HG03064 (cell line): ENCODE results near the gene VSTM4.

Experiments
- ATAC-seq: cut with Tn5 transposase; IDR thresholded peaks from one replicate; pipeline ENCODE4 v1.9.1; 2021; ENCODE audit warnings: low read depth; ENCODE audit not compliant: unreplicated experiment

The VSTM4 gene

DNA sequence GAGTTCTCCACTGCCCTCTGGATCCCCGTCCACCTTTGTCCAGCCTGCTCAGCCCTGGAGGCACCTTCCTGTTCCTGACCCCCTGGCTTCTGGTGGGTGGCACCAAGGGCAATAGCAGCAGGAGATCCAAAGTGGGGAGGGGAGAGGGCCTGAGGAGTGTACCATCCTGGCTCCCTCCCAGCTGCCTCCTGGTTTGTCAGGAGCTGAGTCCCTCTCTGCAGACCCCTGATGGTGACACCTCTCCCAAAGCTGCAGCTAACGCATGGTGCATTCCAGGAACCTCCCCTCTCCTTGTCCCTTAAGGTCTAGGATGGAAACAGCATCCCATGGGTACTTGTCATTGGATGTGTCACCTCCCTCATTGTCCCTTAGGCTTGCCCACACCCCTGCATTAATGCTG lies 39.6 kb downstream of the VSTM4 start:
- no peak for ATAC-seq

DNA sequence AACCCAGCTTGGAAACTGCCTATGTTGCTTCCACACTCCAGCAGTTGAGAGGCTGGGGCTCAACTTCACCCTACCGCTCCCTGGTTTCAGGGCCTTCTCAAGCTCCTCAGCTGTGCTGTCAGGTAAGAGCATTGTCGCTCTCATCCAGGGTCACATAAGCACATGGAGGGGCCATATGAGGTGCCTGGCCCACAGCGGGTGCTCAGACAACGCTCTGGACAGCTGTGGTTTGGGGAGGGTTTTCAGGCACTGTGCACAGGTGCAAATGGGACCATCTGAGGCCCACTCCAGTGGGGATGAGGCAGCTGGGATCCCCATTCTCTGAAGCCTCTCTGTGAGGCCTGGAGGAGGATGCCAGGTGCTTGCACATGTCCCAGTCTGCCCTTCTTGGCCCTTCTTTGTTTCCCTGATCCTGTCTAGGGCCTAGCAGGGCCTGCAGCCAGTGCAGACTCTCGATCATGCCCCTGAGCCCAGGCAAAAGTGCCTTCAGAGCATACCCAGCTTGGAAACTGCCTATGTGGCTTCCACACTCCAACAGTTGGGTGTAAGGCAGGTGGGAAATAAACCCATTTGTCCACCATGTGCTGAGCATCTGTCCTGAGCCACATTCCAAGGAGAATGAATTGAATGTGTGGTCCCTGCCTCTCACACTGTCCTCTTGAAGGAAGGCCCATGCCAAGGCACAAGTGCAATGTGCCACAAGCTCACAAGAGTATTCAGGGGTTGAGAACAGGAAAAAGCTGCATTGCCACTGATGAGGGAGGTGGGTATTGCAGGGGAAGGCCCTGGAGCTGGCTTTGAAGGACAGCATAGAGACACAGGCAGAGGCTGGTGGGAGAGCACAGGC lies 40.3 kb downstream of the VSTM4 start:
- no peak for ATAC-seq

DNA sequence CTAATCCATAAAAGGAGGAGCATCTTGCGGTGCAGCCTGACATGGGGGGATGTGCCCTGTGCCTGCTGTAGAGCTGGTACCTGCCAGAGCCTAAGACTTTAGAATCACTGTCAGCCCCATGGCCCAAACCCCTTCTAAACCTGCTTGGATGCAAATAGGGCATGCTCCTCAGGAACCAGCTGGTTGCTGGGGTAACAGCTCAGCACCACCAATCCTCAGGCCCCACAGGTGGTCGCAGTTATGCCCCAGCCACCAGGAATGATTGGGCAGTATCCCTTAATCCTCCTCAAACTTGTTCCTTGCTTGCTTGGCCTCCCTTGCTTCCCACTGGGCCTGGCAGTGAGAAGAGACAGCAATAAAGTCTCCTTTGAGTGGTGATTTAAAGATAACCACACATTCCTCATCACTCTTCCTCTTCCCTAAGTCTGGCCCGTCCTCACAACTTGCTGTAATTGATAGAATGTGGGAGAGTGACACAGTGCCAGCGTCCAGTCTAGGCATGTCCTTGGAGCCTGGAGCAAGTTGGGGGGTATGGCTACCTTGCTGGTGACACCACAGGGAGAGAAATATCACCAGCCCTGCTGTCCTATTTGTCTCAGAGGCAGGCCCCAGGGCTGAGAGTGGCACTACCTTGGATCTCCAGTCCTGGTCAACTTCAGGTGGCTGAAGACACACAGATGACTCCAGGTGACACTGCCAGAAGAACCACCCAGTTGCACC lies 43.0 kb downstream of the VSTM4 start:
- ATAC-seq, result no peak

DNA sequence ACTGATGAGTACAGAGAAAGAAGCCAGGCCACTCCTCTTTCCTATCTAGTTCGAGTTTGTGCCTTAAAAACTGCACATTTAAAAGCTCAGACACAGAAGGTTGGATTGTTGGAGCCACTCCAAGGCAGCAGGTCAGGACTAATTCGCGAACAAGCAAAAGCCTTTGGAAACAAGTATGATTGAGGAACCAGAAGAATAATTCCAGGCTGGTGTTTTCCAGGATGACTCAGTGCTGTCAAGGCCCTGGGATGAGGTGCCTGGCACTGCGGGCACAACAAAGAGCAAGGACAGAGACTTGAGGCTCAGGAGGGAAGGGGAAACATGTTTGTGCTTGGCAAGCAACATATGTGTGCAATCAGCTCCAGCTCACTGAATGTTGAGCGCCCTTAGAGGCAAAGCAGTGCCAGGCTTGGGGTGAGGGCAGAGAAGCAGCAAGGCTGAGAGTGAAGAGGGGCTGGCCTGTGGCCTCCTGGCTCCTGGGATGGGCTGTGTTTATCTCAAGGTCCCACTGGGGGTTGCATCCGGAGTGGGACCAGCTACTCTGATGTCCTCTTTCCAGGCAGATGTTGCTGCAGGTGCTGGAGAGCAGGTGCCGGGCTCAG lies 44.1 kb downstream of the VSTM4 start:
- ATAC-seq, result no peak

DNA sequence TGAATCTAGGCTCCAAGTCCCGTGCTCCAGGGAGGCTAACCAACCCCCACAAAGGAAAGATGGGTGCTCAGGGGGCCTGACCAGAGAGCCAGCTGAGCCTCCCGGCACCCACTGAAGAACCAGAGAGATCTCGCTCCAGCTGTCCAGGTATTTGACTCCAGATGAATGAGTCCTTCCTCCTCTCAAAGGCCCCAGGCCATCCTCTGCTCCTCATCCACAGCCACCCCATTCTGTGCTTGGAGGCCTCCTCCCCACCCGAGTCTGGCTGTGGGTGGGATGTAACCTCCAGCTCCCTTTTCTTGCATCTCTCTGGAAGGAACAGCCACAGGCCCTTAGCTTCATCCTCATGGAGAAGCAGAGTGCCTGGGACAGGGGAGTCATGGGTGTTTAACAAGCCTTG lies 44.6 kb downstream of the VSTM4 start:
- ATAC-seq, result no peak

DNA sequence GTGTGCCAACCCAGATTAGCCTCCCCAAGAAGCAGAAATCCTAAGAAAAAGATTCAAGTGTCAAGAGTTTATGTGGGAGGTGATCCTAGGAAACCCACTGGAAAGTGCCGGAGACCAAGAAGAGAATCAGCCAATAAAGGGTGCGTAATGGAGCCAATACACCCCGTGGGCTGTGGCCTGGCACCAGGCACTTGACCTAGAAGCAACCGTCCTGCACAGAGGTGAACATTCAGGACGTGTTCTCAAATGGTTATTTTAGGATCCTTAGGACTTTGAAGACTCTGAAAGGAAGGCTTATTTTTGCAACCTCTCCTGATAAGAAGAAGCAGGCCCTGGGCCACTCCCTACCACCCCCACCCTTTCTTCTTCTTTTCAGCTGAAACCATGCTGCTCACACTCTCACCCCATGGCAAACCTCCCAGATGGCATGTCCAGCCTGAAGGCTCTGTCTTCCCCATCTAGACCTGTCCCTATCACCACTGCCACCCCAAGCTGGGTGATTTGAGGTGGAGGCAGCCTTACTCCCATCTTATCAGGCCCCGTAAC lies 46.6 kb downstream of the VSTM4 start:
- ATAC-seq, result no peak

DNA sequence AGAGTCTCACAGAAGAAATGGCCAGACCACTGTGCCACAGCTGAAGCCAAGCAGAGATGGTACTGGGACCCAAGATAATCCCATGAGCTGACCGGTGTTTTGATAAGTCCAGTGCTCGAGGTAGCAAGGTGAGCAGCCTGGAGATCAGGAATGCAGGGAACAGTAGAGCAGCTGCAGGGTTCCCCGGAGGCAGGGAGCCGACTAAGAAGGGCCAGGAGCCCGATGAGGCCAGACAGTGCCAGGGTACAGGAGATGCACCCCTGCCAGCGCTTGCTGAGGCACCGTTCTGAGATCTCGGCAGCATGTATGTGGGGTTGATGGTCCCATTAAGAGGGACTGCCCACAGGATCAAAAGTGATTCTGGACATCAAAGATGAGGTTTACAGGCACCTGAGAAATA lies 47.1 kb downstream of the VSTM4 start:
- ATAC-seq, result no peak

DNA sequence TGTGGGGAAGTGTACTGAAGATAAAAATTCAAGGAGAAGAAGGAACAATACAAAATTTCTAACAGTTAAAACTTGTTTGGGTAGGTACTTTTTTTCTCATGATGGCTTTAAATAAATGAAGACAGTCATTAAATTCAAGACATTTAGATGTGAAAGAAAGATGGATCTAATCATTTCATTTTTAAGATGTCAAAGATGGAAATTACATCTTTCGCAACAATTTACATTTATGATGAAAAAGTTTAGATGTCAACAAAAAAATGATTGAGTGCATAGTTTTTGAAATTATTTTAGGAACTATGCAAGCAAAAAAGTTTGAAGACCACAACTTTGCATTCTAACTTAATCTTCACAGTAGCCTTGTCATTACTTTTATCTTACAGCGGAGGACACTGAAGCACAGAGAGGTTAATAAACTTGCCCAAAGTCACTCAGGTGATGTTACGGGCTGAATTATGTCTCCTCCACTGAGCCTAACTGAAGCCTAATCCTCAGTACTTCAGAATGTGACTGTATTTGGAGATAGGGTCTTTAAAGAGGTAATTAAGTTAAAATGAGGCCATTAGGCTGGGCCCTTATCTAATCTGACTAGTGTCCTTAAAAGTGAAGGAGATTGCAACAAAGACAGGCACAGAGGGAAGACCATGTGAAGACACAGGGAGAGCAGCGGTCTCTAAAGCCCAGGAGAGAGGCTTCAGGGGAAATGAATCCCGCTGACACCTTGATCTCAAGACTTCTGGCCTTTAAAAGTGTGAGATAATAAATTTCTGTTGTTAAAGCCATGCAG lies 48.2 kb downstream of the VSTM4 start:
- no peak for ATAC-seq

DNA sequence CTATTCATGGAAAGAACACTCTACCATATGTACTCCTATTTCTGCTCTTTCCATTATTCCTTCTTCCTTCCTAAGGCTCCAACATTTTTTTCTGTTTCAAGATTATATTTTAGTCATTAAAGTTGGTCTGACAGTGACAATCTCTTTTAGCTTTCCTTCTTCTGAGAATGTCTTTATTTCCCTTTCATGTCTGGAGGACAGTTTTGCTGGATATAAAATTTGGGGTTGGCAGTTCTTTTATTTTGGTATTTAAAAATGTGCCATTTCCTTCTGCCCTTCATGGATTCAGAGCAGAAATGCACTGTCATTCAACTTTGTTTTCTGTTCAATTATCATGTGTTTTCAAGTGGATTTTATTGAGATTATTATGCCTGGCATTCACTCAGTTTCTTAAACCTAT lies 53.1 kb downstream of the VSTM4 start:
- no peak for ATAC-seq

DNA sequence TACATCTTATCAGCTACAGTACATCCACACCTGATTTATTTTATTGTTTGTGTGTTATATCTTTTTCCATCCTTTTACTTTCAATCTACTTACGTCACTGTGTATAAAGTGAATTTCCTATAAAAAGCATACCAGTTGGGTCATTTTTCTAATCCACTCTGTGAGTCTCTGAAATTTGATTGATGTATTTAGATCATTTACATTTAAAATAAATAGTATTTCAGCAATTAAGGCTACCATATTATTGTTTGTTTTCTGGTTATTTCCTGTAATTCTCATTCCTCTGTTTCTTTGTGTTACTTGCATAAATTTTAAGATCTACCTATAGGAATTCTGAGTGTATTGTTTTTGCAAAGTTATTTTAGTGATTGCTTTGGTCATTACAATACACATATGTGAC lies 53.7 kb downstream of the VSTM4 start:
- no peak for ATAC-seq

DNA sequence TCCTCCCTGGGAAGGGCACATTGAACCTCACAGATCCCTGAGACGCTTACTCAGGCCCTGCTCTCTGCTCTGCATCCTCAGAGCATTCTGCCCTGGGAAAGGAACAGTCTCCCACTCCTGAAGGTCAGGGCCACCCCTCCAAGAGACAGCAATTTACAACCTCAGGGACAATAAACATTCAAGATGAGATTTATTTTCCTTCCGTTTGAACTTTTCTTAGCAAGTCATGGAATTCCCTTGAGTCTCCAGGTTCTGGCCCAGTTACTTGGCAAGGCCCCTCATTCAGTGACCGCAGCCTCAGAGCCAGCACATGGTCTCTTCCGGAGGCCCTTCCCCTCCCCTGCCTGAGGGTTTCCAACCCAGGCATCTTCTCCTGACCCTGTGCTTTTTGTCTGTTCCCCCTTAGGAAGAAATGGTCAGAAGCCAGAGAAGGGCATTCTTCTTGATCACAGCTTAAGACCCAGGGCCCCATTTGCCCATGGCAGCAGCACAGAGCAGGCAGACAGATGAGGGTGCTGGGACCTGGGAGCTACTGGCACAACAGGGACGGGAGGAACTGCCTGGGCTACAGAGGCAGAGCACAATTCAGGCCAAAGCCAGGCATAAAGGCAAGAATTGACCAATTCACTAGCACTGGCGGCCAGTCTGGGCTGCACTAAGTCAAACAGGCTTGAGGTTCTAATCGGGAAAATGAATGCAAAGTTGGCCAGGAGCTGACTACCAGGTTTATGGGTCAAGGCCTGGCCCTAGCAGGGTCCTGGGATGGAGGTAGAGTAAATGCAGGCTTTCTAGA lies 56.7 kb downstream of the VSTM4 start:
- ATAC-seq, result no peak

DNA sequence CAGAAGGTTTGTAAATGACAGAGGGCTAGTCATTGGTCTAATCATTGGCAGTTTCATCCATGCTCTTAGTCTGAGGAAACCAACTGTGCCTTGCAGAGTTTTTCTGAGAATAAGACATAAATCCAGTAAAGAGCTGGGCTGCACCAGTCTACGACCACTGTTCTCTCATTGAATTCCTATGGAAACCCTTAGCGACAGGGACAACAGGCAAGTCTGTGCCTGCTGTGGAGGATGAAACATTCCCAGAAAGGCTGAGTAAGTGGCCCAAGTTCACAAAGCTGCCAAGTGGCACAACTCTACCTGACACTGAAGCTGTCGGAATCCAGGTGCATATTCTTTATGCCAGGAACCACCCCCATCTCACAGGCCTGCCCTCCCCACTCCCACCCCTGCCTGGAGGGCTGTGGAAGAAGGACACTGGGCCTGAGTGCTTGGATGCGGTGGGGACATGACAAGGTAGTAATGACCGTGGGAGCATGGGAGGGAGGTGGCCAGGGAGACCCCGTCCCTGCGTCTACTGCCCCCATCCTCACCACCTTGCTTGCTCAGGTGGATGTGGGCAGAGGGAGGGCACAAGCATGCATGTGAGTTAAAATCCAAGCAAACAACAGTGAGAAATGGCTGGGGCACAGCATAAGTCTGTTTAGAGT lies 58.0 kb downstream of the VSTM4 start:
- no peak for ATAC-seq

DNA sequence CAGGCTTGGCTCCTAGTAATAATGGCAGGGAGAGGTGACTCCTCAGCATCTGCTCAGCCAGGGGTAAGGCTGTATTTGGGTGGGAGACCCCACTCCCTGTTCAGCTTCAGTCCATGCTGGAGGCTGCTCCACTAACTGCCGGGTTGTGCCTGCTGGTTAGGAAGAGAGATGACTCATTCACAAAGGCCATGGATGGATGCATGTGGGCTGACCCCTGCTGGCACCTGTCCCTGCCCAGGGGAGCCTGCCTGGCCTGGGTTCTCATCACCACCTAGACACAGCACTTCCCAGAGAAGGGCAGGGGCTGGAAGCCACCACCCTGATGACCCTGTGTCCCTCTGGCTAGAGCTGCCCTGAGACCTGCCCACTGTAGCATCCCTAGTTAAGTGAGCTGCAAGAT lies 59.0 kb downstream of the VSTM4 start:
- no peak for ATAC-seq

DNA sequence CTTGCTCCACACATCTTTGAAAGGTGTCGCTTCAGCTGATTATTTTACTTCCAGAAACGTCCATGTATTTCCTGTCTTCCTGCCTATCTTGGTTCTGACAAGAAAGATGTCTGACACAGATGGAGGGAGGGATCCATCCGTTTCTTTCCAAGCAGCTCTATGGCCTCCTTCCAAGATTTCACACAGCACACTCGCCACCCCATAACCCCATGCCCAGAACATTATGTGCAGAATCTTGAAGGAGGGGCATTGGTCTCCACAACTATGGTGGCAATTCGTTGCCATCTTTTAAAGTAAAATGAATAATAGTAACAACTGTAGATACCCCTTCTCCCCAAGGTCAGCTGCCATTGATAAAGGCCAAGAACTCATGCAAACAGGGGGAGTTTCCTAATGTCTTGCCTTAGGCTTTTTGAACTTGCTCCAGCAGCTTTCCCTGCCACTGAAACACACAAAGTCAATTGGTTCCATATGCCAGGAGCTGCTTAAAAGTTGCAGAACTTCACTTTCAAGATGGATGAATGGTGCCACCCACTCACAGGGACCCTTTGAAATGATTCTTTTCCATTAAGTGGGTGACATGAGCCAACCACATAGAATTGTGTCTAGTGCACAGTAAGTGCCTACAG lies 60.0 kb downstream of the VSTM4 start:
- ATAC-seq, result no peak

DNA sequence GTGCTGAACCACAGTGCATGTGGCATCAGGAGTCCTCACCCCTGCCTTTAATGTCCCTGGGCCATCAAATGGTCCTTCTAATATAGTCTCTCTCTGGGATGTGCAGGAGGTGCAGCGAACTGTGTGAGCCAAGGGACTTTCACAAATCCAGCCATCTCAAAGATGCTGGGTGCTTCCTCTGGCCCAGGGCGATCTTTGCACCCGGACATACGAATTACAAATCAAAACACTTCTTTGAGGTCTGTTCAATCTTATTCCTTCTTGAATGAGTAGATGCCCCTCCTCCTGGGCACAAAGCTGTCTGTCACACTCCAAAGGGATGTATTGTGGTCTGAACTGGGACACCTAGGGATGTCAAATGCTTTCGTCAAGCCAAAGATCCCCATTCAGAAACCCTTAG lies 60.6 kb downstream of the VSTM4 start:
- no peak for ATAC-seq

DNA sequence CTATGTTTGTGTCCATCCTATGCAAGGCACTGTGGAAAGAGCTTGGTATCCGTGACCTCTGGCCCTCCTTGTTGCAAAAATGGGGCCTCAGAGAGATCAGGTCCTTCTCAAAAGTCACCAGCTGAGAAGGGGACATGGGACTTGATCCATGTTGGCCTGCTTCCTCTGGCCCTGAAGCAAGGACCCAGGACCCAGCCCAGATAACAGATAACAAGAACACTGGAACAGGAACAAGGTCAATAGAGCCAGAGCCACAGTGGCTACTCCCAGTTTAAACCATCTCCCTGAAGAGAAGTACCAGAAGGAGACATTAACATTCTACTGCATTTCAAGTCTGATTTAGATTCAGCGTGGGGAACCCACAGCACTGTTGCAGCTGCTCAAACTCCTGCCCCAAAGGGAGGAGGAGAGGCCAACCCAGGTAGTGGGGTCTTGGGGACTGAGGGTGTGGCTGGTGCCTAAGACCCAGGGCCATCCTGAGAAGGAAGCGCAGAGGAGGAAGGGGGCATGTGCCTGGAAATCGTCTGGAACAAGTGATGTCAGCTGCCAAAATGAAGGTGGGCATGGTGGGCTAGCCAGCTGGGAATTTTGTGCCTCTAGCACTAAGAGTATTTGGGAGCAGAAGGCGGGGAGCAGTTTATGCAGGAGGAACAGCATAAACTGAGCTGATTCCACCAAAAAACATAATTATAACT lies 61.2 kb downstream of the VSTM4 start:
- no peak for ATAC-seq

DNA sequence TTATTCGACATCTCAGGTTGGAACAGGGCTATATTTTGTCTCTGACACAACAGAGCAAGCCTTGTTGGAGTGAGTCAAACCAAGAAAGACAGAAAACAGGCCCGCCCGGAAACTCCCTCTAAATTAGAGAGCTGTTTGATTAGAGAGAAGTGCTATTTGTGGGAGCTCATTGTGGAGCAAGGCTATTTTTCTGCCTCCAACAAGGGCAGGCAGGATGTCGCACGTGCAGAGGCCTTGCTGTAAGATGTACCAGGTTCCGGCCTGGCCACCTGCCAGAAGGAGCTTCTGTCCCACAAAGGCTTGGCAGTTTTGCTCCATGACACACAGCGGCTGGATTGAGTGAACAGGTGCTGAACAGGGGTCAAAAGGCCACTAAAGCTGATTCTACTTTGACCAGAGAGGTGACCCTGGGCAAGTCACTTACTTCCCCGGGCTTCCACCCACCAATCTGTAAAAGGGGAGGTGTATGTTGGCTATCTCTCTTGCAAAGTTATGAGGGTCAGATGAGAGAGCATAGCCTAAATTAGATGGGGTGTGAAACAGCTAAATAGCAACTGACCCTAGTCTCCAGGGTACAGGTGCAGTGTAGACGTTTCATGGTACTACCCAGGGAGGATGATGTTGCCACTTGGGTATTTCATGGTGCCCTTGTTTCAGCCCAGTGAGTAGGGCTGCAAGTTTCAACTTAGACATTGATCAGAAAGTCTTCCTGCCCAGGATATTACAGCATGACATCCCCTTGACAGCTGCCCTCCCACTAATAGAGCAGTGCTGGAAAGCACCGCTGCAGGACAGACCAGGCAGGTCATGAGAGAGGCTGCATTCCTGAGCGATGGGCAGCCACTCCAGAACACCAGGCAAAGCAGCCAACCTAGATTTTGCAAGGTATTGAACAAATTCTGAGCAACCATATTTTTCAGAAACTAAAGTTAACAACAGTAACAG lies 62.0 kb downstream of the VSTM4 start:
- ATAC-seq, result peak; percentile 62
